ENCODE data around the gene FADS2.

FADS2 gene

DNA sequence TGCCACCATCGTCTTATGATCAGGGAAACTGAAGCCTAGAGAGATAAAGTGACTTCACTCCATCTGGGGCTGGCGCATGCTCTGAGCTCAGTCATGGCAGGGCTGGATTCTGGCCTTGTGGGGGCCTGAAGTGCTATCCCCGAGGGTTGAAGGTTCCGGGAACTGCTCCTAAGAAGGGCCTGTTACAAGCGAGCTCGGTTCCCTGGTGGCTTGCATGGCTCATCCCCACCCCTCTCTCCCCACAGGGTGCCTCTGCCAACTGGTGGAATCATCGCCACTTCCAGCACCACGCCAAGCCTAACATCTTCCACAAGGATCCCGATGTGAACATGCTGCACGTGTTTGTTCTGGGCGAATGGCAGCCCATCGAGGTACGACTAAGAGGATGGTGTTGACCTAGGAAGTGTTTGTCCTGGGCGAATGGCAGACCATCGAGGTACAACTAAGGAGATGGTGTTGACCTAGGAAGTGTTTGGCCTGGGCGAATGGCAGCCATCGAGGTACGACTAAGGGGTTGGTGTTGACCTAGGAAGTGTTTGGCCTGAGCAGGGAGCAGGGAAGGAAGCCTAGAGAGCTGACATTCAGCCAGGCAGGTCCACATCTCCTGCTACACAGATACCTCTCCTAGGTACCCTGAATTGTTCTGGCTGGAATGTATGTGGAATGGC lies 19.9 kb downstream of the FADS2 start:
- no peak for DNase-seq (ENCODE audit: low spot score)

DNA sequence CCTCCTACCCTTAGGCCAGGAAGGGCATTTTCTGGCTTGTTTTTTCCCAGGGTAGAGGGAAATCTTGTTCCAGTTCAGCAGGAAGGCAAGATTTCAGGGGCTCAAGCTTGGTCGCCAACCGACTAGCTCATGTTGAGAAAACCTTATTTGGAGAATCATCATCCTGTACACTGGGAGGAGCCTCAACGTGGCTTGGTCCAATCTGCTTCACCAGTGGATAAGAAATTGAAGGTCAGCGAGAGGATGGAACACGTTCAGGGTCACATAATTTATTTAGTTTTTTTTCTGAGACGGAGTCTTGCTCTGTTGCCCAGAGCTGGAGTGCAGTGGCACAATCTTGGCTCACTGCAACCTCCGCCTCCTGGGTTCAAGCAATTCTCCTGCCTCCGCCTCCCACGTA lies 20.5 kb downstream of the FADS2 start:
- DNase-seq (ENCODE audit: low spot score): no peak

GRCh38 chr11:61850687-61851086 lies 22.6 kb downstream of the FADS2 start:
- no peak for DNase-seq (ENCODE audit: low spot score)

- no peak for DNase-seq (ENCODE audit: low spot score)
Observed at GRCh38 chr11:61851113-61851899, 23.2 kb downstream of the FADS2 start.

DNA sequence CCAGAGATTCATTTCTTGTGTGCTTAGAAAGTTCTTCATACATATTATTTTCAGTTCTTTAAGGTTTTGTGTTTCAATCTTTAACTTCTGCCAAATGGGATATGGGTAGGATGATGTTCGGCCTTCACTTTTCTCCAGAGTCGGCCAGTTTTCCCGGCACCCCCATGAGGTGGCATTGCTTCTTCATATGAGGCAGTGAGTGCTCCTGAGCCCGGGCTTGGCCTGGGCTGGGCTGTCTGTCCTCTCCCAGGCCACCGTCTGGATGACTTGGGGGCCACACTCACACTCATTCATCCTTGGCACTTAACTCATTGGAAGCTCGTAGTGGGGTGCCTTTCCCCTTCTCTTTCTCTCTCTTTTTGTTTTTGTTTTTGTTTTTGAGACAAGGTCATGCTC lies 23.8 kb downstream of the FADS2 start:
- no peak for DNase-seq (ENCODE audit: low spot score)

DNA sequence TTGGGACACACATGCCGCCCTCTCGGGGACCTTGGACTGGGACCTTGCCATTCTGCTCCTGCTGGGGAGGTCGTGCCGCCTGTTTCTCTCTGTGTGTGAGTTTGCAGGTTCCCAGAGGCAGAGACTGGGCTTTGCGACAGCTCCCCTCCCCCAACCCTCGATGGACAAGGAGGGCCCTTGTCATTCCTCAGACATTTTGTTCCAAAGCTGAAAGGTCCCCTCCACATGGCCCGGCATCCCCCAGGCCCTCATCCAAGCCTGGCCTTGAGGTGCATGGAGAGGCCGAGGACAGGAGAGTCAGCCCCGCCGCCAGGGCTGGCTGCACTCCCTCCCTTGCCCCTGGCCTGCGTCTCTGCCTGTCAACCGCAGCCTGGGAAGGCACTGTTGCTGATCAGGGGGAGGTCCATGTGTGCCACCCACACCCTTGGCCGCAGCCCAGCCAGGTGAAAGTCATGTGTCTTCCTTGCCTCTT lies 25.6 kb downstream of the FADS2 start:
- no peak for DNase-seq (ENCODE audit: low spot score)

- no peak for DNase-seq (ENCODE audit: low spot score)
Observed at GRCh38 chr11:61854206-61854895, 26.3 kb downstream of the FADS2 start.

DNA sequence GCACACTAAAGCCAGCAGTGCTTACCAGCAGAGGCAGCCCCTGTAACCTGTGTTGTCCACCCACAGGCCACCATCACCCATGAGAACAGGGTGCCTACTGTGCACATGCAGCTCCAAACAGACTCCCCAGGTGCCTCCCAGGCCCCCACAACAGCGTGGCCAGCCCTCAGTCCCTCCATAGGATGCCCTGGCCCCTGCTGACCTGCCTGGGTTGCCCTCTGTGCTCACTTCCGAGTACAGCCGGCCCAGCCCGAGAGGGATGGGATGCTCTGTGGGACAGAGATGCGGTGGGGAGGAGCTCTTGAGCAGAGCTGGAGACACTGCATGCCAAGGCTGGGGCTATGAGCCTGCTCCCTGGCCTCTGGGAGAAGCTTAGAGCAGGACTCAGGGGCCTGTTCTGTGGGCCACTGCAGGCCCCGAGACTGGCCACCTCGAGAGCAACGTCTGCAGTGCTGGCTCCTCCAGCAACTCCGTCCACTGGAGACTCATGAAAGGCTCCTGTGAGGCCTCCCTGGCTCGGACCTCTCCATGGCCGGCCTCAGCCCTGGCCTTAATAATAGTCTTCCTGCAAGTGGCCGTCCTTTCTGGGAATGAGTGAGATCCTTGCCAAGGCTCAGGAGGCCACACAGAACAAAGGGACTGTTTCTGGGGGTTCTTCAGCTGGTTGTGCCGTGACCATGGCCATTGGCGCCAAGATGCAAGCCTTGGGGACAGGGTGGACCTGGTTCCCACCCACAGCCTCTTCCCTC lies 27.0 kb downstream of the FADS2 start:
- DNase-seq (ENCODE audit: low spot score): no peak

- no peak for DNase-seq (ENCODE audit: low spot score)
Observed at GRCh38 chr11:61855939-61856680, 28.0 kb downstream of the FADS2 start.

DNA sequence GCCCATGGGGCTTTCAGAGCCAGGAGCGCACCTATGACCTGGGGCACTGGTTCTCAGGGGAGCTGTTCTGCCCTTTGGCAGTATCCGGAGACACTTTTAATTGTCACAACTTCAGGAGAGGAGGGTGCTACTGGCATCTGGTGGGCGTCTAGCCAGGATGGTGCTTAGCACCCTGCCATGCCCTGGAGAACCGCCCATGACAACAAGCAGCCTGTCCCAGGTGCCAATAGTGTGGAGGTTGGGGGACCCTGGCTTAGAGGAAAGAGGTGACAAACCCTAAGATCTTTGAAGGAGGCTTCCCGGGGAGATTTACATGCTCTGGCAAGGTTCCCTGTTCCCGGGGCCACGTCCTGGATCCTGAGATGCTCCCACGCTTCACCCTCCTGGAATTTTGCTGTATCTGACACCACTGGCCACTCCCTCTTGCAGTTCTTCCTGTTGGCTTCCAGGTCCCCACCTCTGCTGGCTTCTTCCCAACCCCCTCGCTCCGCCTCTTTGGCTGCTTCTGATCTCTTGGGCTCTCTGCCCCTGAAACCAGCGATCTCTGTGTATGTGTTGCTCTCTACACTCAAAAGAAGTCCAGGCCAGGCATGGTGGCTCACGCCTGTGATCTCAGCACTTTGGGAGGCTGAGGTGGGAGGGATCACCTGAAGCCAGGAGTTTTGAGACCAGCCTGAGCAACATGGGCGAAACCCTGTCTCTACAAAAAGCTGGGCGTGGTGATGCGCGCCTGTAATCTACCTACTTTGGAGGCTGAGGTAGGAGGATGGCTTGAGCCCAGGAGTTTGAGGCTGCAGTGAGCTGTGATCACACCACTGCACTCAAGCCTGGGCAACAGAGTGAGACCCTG lies 32.2 kb downstream of the FADS2 start:
- DNase-seq (ENCODE audit: low spot score): no peak

DNA sequence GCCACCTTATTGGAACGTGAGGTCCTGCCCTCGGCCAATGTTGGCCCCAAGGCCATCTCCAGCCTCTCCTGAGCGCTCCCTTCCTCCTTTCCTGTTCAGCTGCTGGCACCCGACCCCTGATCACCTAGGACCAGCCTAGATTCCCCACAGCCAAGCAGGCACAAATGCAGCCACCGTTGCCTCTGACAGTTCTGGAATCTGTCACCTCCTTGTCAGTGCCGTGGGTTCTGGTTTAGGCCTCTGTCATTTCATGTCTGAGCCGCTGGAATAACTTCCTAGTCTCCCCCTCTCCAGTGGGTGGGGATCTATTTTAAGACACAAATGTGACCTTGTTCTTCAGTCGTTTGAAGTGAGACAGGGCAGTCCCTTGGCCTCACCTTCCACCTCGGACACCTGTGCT lies 33.5 kb downstream of the FADS2 start:
- no peak for DNase-seq (ENCODE audit: low spot score)

GRCh38 chr11:61862714-61863547 lies 34.8 kb downstream of the FADS2 start:
- DNase-seq (ENCODE audit: low spot score): no peak

DNA sequence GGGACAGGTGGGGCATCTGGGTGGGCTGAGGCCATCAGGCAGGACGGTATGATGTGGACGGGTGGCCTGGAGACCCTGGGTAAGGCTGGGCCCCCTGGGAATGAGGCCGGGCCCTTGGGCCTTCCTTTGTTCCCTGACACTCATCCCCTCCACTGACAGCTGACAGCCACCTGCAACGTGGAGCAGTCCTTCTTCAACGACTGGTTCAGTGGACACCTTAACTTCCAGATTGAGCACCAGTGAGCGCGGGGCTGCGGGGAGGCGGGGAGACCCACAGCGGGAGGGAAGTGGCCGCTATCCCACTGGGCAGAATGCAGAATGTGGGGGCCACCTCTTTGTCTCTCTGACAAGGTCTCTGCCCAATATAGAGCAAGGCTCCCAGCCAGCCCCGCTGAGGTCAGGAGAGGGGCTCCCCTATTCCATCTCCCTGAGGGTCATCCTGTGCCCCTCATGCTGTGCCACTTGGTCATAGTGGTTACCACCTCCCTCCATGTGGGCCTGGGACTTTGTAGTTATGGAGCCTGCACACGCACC lies 35.5 kb downstream of the FADS2 start:
- DNase-seq (ENCODE audit: low spot score): no peak

- DNase-seq (ENCODE audit: low spot score): no peak
Observed at GRCh38 chr11:61864814-61865775, 37.0 kb downstream of the FADS2 start.

GRCh38 chr11:61866231-61866957 lies 38.3 kb downstream of the FADS2 start:
- no peak for DNase-seq (ENCODE audit: low spot score)

- DNase-seq (ENCODE audit: low spot score): no peak
Observed at GRCh38 chr11:61866958-61867343, 38.9 kb downstream of the FADS2 start.

- DNase-seq (ENCODE audit: low spot score): no peak
Observed at GRCh38 chr11:61868571-61869428, 40.7 kb downstream of the FADS2 start.

Data from CD4-positive, alpha-beta T cell treated with Interleukin-2 at 100 ng/mL for 4 hours (primary cell).